Lung (tissue), 12 donors: ENCODE results near the gene ARGLU1. TPM values are rescaled to one million over a fixed set of nuclear protein-coding genes. Genes with fewer than 3 reads are reported as not detected.

Experiments used
- ATAC-seq: fragments of 200-7000 bp; cut with Tn5 transposase; one replicate; pipeline ENCODE4 v1.9.1; 2020; ENCODE audit warnings: moderate number of reproducible peaks; ENCODE audit not compliant: insufficient read depth, low FRiP score
- DNase-seq, 3 donors: peaks; one replicate each; pipeline ENCODE4 v3.0.0-alpha.2; 2013 to 2017
- H3K27ac ChIP-seq, 2 donors: one replicate each; pipeline ENCODE4 v1.5.1; 2013; ENCODE audit warnings: mild to moderate bottlenecking in 2 of 2, moderate library complexity in 2 of 2, control low read depth in 1 of 2, inconsistent platforms in 1 of 2, low read depth in 1 of 2, low read length in 1 of 2
- H3K27me3 ChIP-seq, 3 donors: one replicate each; pipeline ENCODE4 v1.5.1; 2013; ENCODE audit warnings: low read length in 2 of 3; ENCODE audit not compliant: control insufficient read depth in 3 of 3, insufficient read depth in 3 of 3
- H3K36me3 ChIP-seq, 4 donors: one replicate each; pipeline ENCODE4 v1.5.1; 2013; ENCODE audit warnings: low read length in 4 of 4, mild to moderate bottlenecking in 1 of 4, moderate library complexity in 1 of 4; ENCODE audit not compliant: control insufficient read depth in 4 of 4, insufficient read depth in 4 of 4
- H3K4me1 ChIP-seq, 5 donors: one replicate each; pipeline ENCODE4 v1.5.1; 2013; ENCODE audit warnings: low read length in 5 of 5, mild to moderate bottlenecking in 2 of 5, moderate library complexity in 1 of 5; ENCODE audit not compliant: control insufficient read depth in 5 of 5, insufficient read depth in 5 of 5
- H3K4me3 ChIP-seq: one replicate; pipeline ENCODE4 v1.5.1; 2013; ENCODE audit warnings: mild to moderate bottlenecking, control low read depth, moderate library complexity
- H3K9ac ChIP-seq, 2 donors: one replicate each; pipeline ENCODE4 v1.5.1; 2013; ENCODE audit warnings: low read length in 2 of 2, control low read depth in 1 of 2; ENCODE audit not compliant: insufficient read depth in 1 of 2
- H3K9me3 ChIP-seq, 4 donors: one replicate each; pipeline ENCODE4 v1.5.1; 2013; ENCODE audit warnings: low read length in 3 of 4, mild to moderate bottlenecking in 1 of 4, moderate library complexity in 1 of 4; ENCODE audit not compliant: control insufficient read depth in 4 of 4, insufficient read depth in 3 of 4
- WGBS, 2 donors: extraction: QIAGEN DNeasy Blood & Tissue Kit; methylation state at CpG; one replicate each; pipeline ENCODE4 v1.1.7; 2013; 5-methylcytosine and 5-hydroxymethylcytosine counted together
- polyA plus RNA-seq, 2 donors: library from polyadenylated mRNA; stranded (reverse); fragments of 200-250 nt; gene quantifications; one replicate each; pipeline ENCODE4 v1.2.1, GENCODE V29; 2013
- total RNA-seq, 2 donors: library from RNA; depleted of rRNA in 1 of 2; stranded (reverse); fragments of >200 nt in 1 of 2; gene quantifications; one replicate each; pipeline ENCODE4 v1.2.1, GENCODE V29; 2014 to 2021
- TF ChIP-seq, protein P1 (sequence below): IDR thresholded peaks from 2 replicates; pipeline ENCODE4 v1.5.1; 2012; ENCODE audit warnings: mild to moderate bottlenecking; ENCODE audit errors: control extremely low read depth, extremely low read depth
- donor health status: control.
- donor health status: control.
- donor health status: Bipolar disorder and iron deficiency.
- donor health status: healthy.
- donor health status: DM: yes; HTN: yes; CAD: no.

Gene ARGLU1
- total and polyA plus RNA-seq, 4 donors: 58.8 to 256 (median 91.5) TPM

DNA sequence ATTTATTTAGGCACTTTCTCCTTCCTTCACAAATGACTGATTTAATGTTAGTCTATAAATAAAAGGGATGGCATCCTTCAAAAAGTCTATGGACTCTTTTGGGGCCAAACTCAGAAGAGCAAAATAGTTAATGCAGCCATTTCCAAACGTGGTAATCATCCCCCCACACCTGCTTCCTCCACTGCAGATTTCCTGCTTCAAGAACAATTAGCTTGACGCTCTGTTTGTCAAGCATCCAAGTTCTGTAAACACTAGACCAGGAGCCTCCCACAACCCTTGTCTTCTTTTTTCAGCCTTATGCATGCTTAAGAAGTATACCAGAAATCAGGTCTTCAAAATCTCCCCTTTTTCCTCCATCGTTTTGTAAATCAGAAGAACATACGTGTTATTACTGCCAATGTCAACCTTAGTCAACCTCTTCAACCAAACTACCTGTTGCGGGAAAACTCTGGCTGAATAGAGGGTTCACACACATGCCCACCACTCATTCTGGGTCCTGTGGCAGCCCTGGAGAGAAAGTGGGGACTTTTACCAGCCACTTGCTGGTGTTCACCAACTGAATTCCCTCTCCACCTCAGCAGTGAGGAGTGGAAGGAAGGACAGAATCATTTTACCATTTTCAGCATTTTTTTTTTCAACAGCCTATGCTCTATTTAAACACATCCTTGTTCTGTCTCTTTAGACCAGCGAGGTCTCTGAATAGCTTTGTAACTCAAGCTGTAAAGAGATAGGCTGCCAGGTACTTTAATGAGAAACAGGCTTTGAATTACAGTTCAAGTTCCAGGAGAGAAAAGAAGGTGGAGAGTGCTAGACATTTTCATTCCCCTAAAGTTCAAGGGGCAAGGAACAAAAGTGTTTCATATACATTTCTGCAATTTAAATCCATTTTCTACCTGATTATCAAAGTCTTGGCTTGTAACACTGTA, 71.6 kb downstream of the ARGLU1 start:
- Histone ChIP-seq H3K4me3 (no peak overlapping the region), H3K9me3 (no peaks in the 10 kb centered on the region), H3K9ac (no peak overlapping the region), H3K36me3 (peaks cover 0 to 29% (median 21%) of the 10 kb centered on the region in 4 donors), H3K27me3 (no peaks in the 10 kb centered on the region), H3K4me1 (peaks cover 0 to 16% (median 13%) of the 10 kb centered on the region in 5 donors), H3K27ac (peak overlapping the region in 1 of 2 donors; percentile 88)
- ATAC-seq (no peak), DNase-seq (peak in 2 of 3 donors; percentile 42 to 77)
- TF ChIP-seq, protein P1, sequence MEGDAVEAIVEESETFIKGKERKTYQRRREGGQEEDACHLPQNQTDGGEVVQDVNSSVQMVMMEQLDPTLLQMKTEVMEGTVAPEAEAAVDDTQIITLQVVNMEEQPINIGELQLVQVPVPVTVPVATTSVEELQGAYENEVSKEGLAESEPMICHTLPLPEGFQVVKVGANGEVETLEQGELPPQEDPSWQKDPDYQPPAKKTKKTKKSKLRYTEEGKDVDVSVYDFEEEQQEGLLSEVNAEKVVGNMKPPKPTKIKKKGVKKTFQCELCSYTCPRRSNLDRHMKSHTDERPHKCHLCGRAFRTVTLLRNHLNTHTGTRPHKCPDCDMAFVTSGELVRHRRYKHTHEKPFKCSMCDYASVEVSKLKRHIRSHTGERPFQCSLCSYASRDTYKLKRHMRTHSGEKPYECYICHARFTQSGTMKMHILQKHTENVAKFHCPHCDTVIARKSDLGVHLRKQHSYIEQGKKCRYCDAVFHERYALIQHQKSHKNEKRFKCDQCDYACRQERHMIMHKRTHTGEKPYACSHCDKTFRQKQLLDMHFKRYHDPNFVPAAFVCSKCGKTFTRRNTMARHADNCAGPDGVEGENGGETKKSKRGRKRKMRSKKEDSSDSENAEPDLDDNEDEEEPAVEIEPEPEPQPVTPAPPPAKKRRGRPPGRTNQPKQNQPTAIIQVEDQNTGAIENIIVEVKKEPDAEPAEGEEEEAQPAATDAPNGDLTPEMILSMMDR: no peak
- 26 to 28% methylated on average over 6 of the region's 6 CpGs for WGBS, 2 donors

DNA sequence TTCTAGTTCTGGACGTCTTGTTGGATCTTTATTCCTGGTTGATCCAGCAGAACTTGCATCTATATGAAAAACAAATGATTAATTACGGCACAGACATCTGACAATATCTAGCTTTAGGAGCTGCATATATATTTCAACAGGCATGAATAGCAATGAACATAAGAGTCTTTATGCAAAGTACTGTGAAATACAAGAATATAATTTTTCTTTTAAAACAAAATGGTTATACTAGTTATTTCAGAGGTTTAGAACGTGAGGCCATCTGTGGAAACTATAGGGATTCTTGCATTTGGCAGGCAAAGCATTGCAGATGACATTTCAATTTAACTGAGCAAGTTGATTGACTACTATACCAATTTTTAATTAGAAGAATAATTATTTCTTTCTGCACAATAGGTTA, 73.0 kb downstream of the ARGLU1 start:
- Histone ChIP-seq H3K27me3 (no peaks in the 10 kb centered on the region), H3K9me3 (no peaks in the 10 kb centered on the region), H3K9ac (no peak overlapping the region), H3K4me3 (no peak overlapping the region), H3K36me3 (peaks cover 0 to 29% (median 21%) of the 10 kb centered on the region in 4 donors), H3K4me1 (peaks cover 2 to 22% (median 13%) of the 10 kb centered on the region in 5 donors), H3K27ac (no peak overlapping the region)
- WGBS, 2 donors: 89 to 92% methylated on average over 3 of the region's 3 CpGs
- no peak for ATAC-seq
- TF ChIP-seq, protein P1: no peak
- DNase-seq: no peak

DNA sequence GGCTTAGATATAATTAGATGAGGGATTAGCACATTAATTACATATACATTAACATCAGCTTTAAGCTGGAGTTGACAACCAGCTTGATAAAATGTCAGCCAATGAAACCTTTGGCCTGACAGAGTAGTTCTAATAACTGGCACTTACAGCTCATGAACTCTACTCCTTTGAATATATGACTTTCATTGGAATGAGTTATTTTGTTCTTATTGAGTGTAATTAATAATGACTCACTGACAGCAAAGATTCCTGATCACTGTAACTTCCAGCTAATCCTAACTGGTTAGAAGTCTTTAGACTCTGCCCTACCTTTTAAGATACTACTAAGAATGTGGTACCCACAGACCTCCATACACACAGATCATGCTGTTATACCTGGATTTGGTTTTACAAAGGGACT, 73.4 kb downstream of the ARGLU1 start:
- H3K9me3 ChIP-seq: no peaks in the 10 kb centered on the region
- no peak overlapping the region for H3K4me3 ChIP-seq
- no peak overlapping the region for H3K27ac ChIP-seq
- H3K36me3 ChIP-seq: peaks cover 0 to 29% (median 21%) of the 10 kb centered on the region in 4 donors
- TF ChIP-seq, protein P1: no peak
- H3K9ac ChIP-seq: no peak overlapping the region
- H3K4me1 ChIP-seq: peaks cover 2 to 24% (median 13%) of the 10 kb centered on the region in 5 donors
- ATAC-seq (no peak), DNase-seq (no peak)
- no peaks in the 10 kb centered on the region for H3K27me3 ChIP-seq
